HepG2 (cell line): ENCODE results near the gene TLN1. TPM values are rescaled to one million over a fixed set of nuclear protein-coding genes. Genes with fewer than 3 reads are reported as not detected.

Experiments
- ATAC-seq: fragments of 200-7000 bp; cut with Tn5 transposase; 3 replicates; pipeline ENCODE4 v1.9.1; 2020; ENCODE audit warnings: mild to moderate bottlenecking, moderate library complexity
- BruUV-seq: library from RNA; stranded (reverse); fragments of 400-500 nt; replicated peaks from 2 replicates; lab custom pipeline; 2021; lab: Mats Ljungman, UMichigan
- CTCF ChIA-PET: fragments of 300-600 bp; formaldehyde crosslinking; extraction: SDS; loops from one replicate; lab custom pipeline; 2021; ENCODE audit warnings: low total read pairs, inconsistent platforms, low intra/inter-chr PET ratio; lab: Yijun Ruan, JAX
- POLR2A ChIA-PET: fragments of 350-600 bp; sonication (Branson Sonifier 250); formaldehyde crosslinking; loops from one replicate; lab custom pipeline; 2020; ENCODE audit warnings: antibody characterized with exemption, inconsistent platforms; lab: Yijun Ruan, JAX
- DNase-seq: peaks from one replicate; pipeline ENCODE4 v3.0.0-alpha.2; 2015; ENCODE audit warnings: low spot score
- FAIRE-seq: peaks from 3 replicates; lab custom pipeline; 2011; peaks lifted over from hg19 to GRCh38; lab: Jason Lieb, UNC
- H2AFZ ChIP-seq: one replicate; pipeline ENCODE4 v1.6.1; 2011; ENCODE audit warnings: low read length, inconsistent platforms
- H3K27ac ChIP-seq: fragments of 300-600 bp; 3 replicates; pipeline ENCODE4 v1.8.0; 2011; ENCODE audit warnings: mixed run types, mild to moderate bottlenecking, mixed read lengths, low read length, inconsistent platforms; ENCODE audit not compliant: insufficient read depth; ENCODE audit errors: extremely low read length
- H3K27me3 ChIP-seq, 2 experiments: fragments of 200-600 bp in 1 of 2; 2 replicates in 1 of 2; 3 replicates in 1 of 2; pipeline versions ENCODE4 v1.6.0 to v1.8.0; 2011; ENCODE audit warnings: low read length in 2 of 2, mild to moderate bottlenecking in 2 of 2, moderate library complexity in 2 of 2, inconsistent platforms in 1 of 2; ENCODE audit not compliant: insufficient read depth in 2 of 2, control insufficient read depth in 1 of 2
- H3K36me3 ChIP-seq, 2 experiments: fragments of 200-600 bp in 1 of 2; replicated peaks in 1 of 2; 2 replicates in 1 of 2; 3 replicates in 1 of 2; pipeline versions ENCODE4 v1.5.1 to v1.8.0; 2011; ENCODE audit warnings: low read length in 2 of 2, inconsistent platforms in 1 of 2; ENCODE audit not compliant: insufficient read depth in 2 of 2, control insufficient read depth in 1 of 2
- H3K4me1 ChIP-seq: 2 replicates; pipeline ENCODE4 v1.5.1; 2012; ENCODE audit warnings: low read length, inconsistent platforms; ENCODE audit not compliant: insufficient read depth
- H3K4me2 ChIP-seq: 2 replicates; pipeline ENCODE4 v1.6.0; 2011; ENCODE audit warnings: low read depth, low read length, inconsistent platforms
- H3K4me3 ChIP-seq, 3 experiments: fragments of 200-600 bp in 1 of 3; sonication (generic), shearing (Covaris generic) in 1 of 3; replicated peaks in 1 of 3; 2 replicates each; pipeline ENCODE4 v1.5.1; 2011 to 2016; ENCODE audit warnings: low read length in 3 of 3, inconsistent platforms in 2 of 3, low read depth in 2 of 3, mild to moderate bottlenecking in 2 of 3, control low read depth in 1 of 3, mixed read lengths in 1 of 3; ENCODE audit not compliant: insufficient read depth in 1 of 3
- H3K79me2 ChIP-seq: one replicate; pipeline ENCODE4 v1.6.1; 2011; ENCODE audit warnings: low read length, inconsistent platforms; ENCODE audit not compliant: insufficient read depth
- H3K9ac ChIP-seq: 2 replicates; pipeline ENCODE4 v1.6.0; 2011; ENCODE audit warnings: mild to moderate bottlenecking, low read depth, low read length, inconsistent platforms; ENCODE audit not compliant: insufficient read depth
- H3K9me3 ChIP-seq: 2 replicates; pipeline ENCODE4 v1.5.1; 2012; ENCODE audit warnings: mild to moderate bottlenecking, low read length
- H4K20me1 ChIP-seq: 2 replicates; pipeline ENCODE4 v1.6.0; 2011; ENCODE audit warnings: inconsistent platforms, mild to moderate bottlenecking, low read length, moderate library complexity; ENCODE audit not compliant: insufficient read depth
- ATF6 ChIP-seq: sonication (generic); formaldehyde crosslinking; conservative IDR thresholded peaks from 2 replicates; pipeline ENCODE4 v1.4.0; 2020; ENCODE audit warnings: missing genetic modification reagents
- MLLT10 ChIP-seq: sonication (generic); formaldehyde crosslinking; IDR thresholded peaks from 2 replicates; pipeline ENCODE4 v1.4.0; 2020; ENCODE audit warnings: missing genetic modification reagents
- NFYB ChIP-seq: sonication (generic); formaldehyde crosslinking; IDR thresholded peaks from 2 replicates; pipeline ENCODE4 v1.4.0; 2020; ENCODE audit warnings: missing genetic modification reagents
- PITX1 ChIP-seq: sonication (generic); formaldehyde crosslinking; IDR thresholded peaks from 2 replicates; pipeline ENCODE4 v1.5.1; 2020; ENCODE audit warnings: mild to moderate bottlenecking, missing genetic modification reagents
- SIN3A ChIP-seq: IDR thresholded peaks from 2 replicates; pipeline ENCODE4 v1.6.1; 2011; ENCODE audit warnings: low read depth, mild to moderate bottlenecking, control low read depth, low read length, borderline replicate concordance
- TRIM24 ChIP-seq: sonication (generic); formaldehyde crosslinking; IDR thresholded peaks from 2 replicates; pipeline ENCODE4 v1.8.0; 2022; ENCODE audit warnings: mild to moderate bottlenecking, missing genetic modification reagents
- TSC22D2 ChIP-seq: sonication (generic); formaldehyde crosslinking; IDR thresholded peaks from 2 replicates; pipeline ENCODE4 v1.5.1; 2020; ENCODE audit warnings: missing genetic modification reagents, mild to moderate bottlenecking, borderline replicate concordance
- ZBTB21 ChIP-seq: sonication (generic); formaldehyde crosslinking; IDR thresholded peaks from 2 replicates; pipeline ENCODE4 v1.4.0; 2020; ENCODE audit warnings: missing genetic modification reagents
- ZBTB8A ChIP-seq: sonication (generic); formaldehyde crosslinking; IDR thresholded peaks from 2 replicates; pipeline ENCODE4 v1.4.0; 2020; ENCODE audit warnings: mild to moderate bottlenecking, low read depth, missing genetic modification reagents, borderline replicate concordance
- ZFP36L1 ChIP-seq: sonication (generic); formaldehyde crosslinking; IDR thresholded peaks from 2 replicates; pipeline ENCODE4 v1.8.0; 2022; ENCODE audit warnings: mild to moderate bottlenecking, missing genetic modification reagents, moderate library complexity
- ZNF143 ChIP-seq: sonication (generic); formaldehyde crosslinking; IDR thresholded peaks from 2 replicates; pipeline ENCODE4 v1.4.0; 2020; ENCODE audit warnings: missing genetic modification reagents
- ZNF17 ChIP-seq: sonication (generic); formaldehyde crosslinking; IDR thresholded peaks from 2 replicates; pipeline ENCODE4 v1.5.0; 2020; ENCODE audit warnings: mild to moderate bottlenecking, missing genetic modification reagents
- ZNF451 ChIP-seq: sonication (generic); formaldehyde crosslinking; IDR thresholded peaks from 2 replicates; pipeline ENCODE4 v1.5.0; 2020; ENCODE audit warnings: mild to moderate bottlenecking, missing genetic modification reagents
- ZNF720 ChIP-seq: sonication (generic); formaldehyde crosslinking; IDR thresholded peaks from 2 replicates; pipeline ENCODE4 v1.4.0; 2020; ENCODE audit warnings: missing genetic modification reagents
- ZNF724P ChIP-seq: sonication (generic); formaldehyde crosslinking; IDR thresholded peaks from 2 replicates; pipeline ENCODE4 v1.8.0; 2022; ENCODE audit warnings: missing genetic modification reagents, borderline replicate concordance
- ZNF768 ChIP-seq: sonication (generic); formaldehyde crosslinking; IDR thresholded peaks from 2 replicates; pipeline ENCODE4 v1.4.0; 2020; ENCODE audit warnings: missing genetic modification reagents
- WGBS: methylation state at CpG from one replicate; pipeline ENCODE4 v1.1.6; 2017; ENCODE audit warnings: low lambda C conversion rate; 5-methylcytosine and 5-hydroxymethylcytosine counted together
- in situ Hi-C: cut with HindIII; loops from 2 replicates; pipeline ENCODE4 v1.10.0; 2017; ENCODE audit warnings: low pct_unique_long_range_greater_than_20kb; ENCODE audit not compliant: extremely low pct_ligation_motif_present
- intact Hi-C: fragments of 100-400 bp; cut with micrococcal nuclease; formaldehyde crosslinking; loops from one replicate; pipeline ENCODE4 v1.10.0; 2022; ENCODE audit not compliant: unreplicated experiment
- polyA plus RNA-seq, 8 experiments: library from polyadenylated mRNA; depleted of rRNA in 3 of 8; stranded (reverse) in 7 of 8; unstranded in 1 of 8; fragments of >200 nt; fragmentation: Illumina TruSeq in 4 of 8; extraction: Trizol in 4 of 8; gene quantifications; 2 replicates each; pipeline versions ENCODE4 v1.2.1 to v1.2.3, GENCODE V29; 2011 to 2016; ENCODE audit warnings: low read depth in 4 of 8, missing spikeins in 1 of 8, mixed read lengths in 1 of 8; ENCODE audit not compliant: insufficient read depth in 1 of 8
- total RNA-seq, 5 experiments: library from RNA; depleted of rRNA; stranded (reverse); fragments of >200 nt; fragmentation: Illumina TruSeq; extraction: Trizol; gene quantifications; 2 replicates each; pipeline ENCODE4 v1.2.3, GENCODE V29; 2016; ENCODE audit warnings: low read depth in 1 of 5
- TF ChIP-seq, protein P1 (sequence below): sonication (generic); formaldehyde crosslinking; IDR thresholded peaks from 2 replicates; pipeline ENCODE4 v1.4.0; 2020; ENCODE audit warnings: missing genetic modification reagents

Gene TLN1
- total and polyA plus RNA-seq, 2 of the 13 experiments (the other 11 are each of a cell fraction or from before 2014, with no cell fraction given), result 35.2 to 51.8 TPM

GRCh38 chr9:35681341-35682002, 50.5 kb downstream of the TLN1 start (continued):
- TF ChIP-seq ZFP36L1 (CRISPR knock-in tag) (no peak), MLLT10 (CRISPR knock-in tag) (no peak), PITX1 (CRISPR knock-in tag) (no peak), TSC22D2 (no peak)

- Histone ChIP-seq H3K4me2 (no peak overlapping the region), H3K9ac (no peak overlapping the region), H3K4me3 (no peak overlapping the region), H4K20me1 (no peaks in the 10 kb centered on the region), H2AFZ (no peak overlapping the region), H3K79me2 (no peaks in the 10 kb centered on the region), H3K27me3 (no peaks in the 10 kb centered on the region), H3K36me3 (no peaks in the 10 kb centered on the region), H3K4me1 (peaks cover 6% of the 10 kb centered on the region; the same call in 1 of the 2 replicates), H3K27ac (no peak overlapping the region), H3K9me3 (no peaks in the 10 kb centered on the region)
- in situ Hi-C loops (no loop called here), intact Hi-C loops (no loop called here)
- FAIRE-seq (no peak), ATAC-seq (no peak), DNase-seq (no peak)
- CTCF ChIA-PET, result no interaction called here
- BruUV-seq, result no TSS peak
- WGBS, result 67% methylated on average over 15 of the region's 15 CpGs
- POLR2A ChIA-PET, result interaction anchor here (1.1 to 1.4 kb wide), 2 partner anchors 10 to 11 kb away, joined by 3 read pairs; no protein-coding TSS in a partner anchor
- TF ChIP-seq NFYB (CRISPR knock-in tag) (no peak), ATF6 (CRISPR knock-in tag) (no peak), ZNF720 (CRISPR knock-in tag) (no peak), ZNF17 (CRISPR knock-in tag) (no peak), ZBTB8A (no peak), TRIM24 (CRISPR knock-in tag) (no peak), SIN3A (no peak), ZNF724P (no peak), ZBTB21 (CRISPR knock-in tag) (no peak), ZNF451 (CRISPR knock-in tag) (no peak), ZNF768 (no peak), ZNF143 (CRISPR knock-in tag) (no peak)
- TF ChIP-seq, protein P1, sequence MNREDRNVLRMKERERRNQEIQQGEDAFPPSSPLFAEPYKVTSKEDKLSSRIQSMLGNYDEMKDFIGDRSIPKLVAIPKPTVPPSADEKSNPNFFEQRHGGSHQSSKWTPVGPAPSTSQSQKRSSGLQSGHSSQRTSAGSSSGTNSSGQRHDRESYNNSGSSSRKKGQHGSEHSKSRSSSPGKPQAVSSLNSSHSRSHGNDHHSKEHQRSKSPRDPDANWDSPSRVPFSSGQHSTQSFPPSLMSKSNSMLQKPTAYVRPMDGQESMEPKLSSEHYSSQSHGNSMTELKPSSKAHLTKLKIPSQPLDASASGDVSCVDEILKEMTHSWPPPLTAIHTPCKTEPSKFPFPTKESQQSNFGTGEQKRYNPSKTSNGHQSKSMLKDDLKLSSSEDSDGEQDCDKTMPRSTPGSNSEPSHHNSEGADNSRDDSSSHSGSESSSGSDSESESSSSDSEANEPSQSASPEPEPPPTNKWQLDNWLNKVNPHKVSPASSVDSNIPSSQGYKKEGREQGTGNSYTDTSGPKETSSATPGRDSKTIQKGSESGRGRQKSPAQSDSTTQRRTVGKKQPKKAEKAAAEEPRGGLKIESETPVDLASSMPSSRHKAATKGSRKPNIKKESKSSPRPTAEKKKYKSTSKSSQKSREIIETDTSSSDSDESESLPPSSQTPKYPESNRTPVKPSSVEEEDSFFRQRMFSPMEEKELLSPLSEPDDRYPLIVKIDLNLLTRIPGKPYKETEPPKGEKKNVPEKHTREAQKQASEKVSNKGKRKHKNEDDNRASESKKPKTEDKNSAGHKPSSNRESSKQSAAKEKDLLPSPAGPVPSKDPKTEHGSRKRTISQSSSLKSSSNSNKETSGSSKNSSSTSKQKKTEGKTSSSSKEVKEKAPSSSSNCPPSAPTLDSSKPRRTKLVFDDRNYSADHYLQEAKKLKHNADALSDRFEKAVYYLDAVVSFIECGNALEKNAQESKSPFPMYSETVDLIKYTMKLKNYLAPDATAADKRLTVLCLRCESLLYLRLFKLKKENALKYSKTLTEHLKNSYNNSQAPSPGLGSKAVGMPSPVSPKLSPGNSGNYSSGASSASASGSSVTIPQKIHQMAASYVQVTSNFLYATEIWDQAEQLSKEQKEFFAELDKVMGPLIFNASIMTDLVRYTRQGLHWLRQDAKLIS (CRISPR knock-in tag), result no peak
Observed at GRCh38 chr9:35680331-35681105, 51.5 kb downstream of the TLN1 start.
